ENCODE measurements around the gene HTRA3. TPM values are rescaled to one million over a fixed set of nuclear protein-coding genes. Genes with fewer than 3 reads are reported as not detected.

Gene HTRA3
- total RNA-seq, 2 donors from 2014 or later, result 6.0 to 18.9 TPM

- no peak for TF ChIP-seq POLR2A (IDR thresholded peaks at IDR 0.05)
- no peak for TF ChIP-seq CTCF (IDR thresholded peaks at IDR 0.05)
- TF ChIP-seq POLR2AphosphoS5 (IDR thresholded peaks at IDR 0.05), result no peak
- H3K27me3 ChIP-seq (replicated peaks; ENCODE audit: insufficient read depth), result no peaks in the 10 kb centered on the region
- no peaks in the 10 kb centered on the region for H3K36me3 ChIP-seq
- peaks cover 30% of the 10 kb centered on the region for H3K4me1 ChIP-seq (replicated peaks)
- DNase-seq (ENCODE audit: low spot score), result no peak
- intact Hi-C loops (cut with DNase I), result loop anchor here (5.0 kb wide), 1 partner anchor 40 kb away; no protein-coding TSS in a partner anchor
- no peak overlapping the region for H3K27ac ChIP-seq
- H3K4me3 ChIP-seq, result no peak overlapping the region
- WGBS, result 93% methylated on average over 11 of the region's 11 CpGs
- H3K9me3 ChIP-seq, result no peaks in the 10 kb centered on the region
Observed at GRCh38 chr4:8277356-8278008, 7.9 kb downstream of the HTRA3 start.

GRCh38 chr4:8278009-8278395 lies 8.4 kb downstream of the HTRA3 start:
- H3K36me3 ChIP-seq, result no peaks in the 10 kb centered on the region
- peak overlapping the region in 1 of 2 donors; percentile 10 for H3K27ac ChIP-seq
- intact Hi-C loops (cut with DNase I), result loop anchor here (5.0 kb wide), 1 partner anchor 39 kb away; no protein-coding TSS in a partner anchor
- H3K4me1 ChIP-seq (replicated peaks), result peaks cover 30% of the 10 kb centered on the region
- DNase-seq (ENCODE audit: low spot score), result no peak
- no peaks in the 10 kb centered on the region for H3K27me3 ChIP-seq (replicated peaks; ENCODE audit: insufficient read depth)
- TF ChIP-seq CTCF (IDR thresholded peaks at IDR 0.05), result no peak
- no peak for TF ChIP-seq POLR2AphosphoS5 (IDR thresholded peaks at IDR 0.05)
- TF ChIP-seq POLR2A (IDR thresholded peaks at IDR 0.05), result no peak
- no peak overlapping the region for H3K4me3 ChIP-seq
- WGBS, result 75% methylated on average over 6 of the region's 6 CpGs
- no peaks in the 10 kb centered on the region for H3K9me3 ChIP-seq

- no peak for TF ChIP-seq CTCF (IDR thresholded peaks at IDR 0.05)
- TF ChIP-seq POLR2AphosphoS5 (IDR thresholded peaks at IDR 0.05), result no peak
- no peak for TF ChIP-seq POLR2A (IDR thresholded peaks at IDR 0.05)
- no peaks in the 10 kb centered on the region for H3K27me3 ChIP-seq (replicated peaks; ENCODE audit: insufficient read depth)
- H3K9me3 ChIP-seq, result no peaks in the 10 kb centered on the region
- H3K36me3 ChIP-seq, result no peaks in the 10 kb centered on the region
- H3K4me1 ChIP-seq (replicated peaks), result peaks cover 30% of the 10 kb centered on the region
- H3K4me3 ChIP-seq, result no peak overlapping the region
- 33% methylated on average over 17 of the region's 17 CpGs for WGBS
- H3K27ac ChIP-seq, result peak overlapping the region in 1 of 2 donors; percentile 10
- DNase-seq (ENCODE audit: low spot score), result no peak
- intact Hi-C loops (cut with DNase I), result loop anchor here (5.0 kb wide), 1 partner anchor 39 kb away; no protein-coding TSS in a partner anchor
Observed at GRCh38 chr4:8278421-8279287, 9.1 kb downstream of the HTRA3 start.

GRCh38 chr4:8279321-8280157 lies 10.0 kb downstream of the HTRA3 start:
- Histone ChIP-seq H3K27ac (no peak overlapping the region), H3K36me3 (no peaks in the 10 kb centered on the region), H3K9me3 (no peaks in the 10 kb centered on the region), H3K27me3 (replicated peaks; ENCODE audit: insufficient read depth) (no peaks in the 10 kb centered on the region), H3K4me1 (replicated peaks) (peaks cover 28% of the 10 kb centered on the region), H3K4me3 (no peak overlapping the region)
- 75% methylated on average over 22 of the region's 22 CpGs for whole genome bisulfite sequencing
- intact Hi-C loops (cut with DNase I), result loop anchor here (5.0 kb wide), 1 partner anchor 38 kb away; no protein-coding TSS in a partner anchor
- TF ChIP-seq POLR2A (IDR thresholded peaks at IDR 0.05), result no peak
- TF ChIP-seq POLR2AphosphoS5 (IDR thresholded peaks at IDR 0.05), result no peak
- TF ChIP-seq CTCF (IDR thresholded peaks at IDR 0.05), result no peak
- DNase-seq (ENCODE audit: low spot score), result no peak
